Large intestine (tissue), 3 donors: ENCODE measurements around the gene CTR9. TPM values are rescaled to one million over a fixed set of nuclear protein-coding genes. Genes with fewer than 3 reads are reported as not detected.
A peak's percentile ranks its signal among the peaks of the same experiment; 100 is the strongest.

Experiments used
- DNase-seq, 2 donors: peaks; one replicate each; pipeline versions ENCODE4 v3.0.0 to v3.0.0-alpha.2; 2013
- H3K27ac ChIP-seq: one replicate; pipeline ENCODE4 v1.5.1; 2013; ENCODE audit warnings: low read length
- H3K27me3 ChIP-seq: 2 replicates; pipeline ENCODE4 v1.6.1; 2013; ENCODE audit warnings: low read length; ENCODE audit not compliant: control insufficient read depth, insufficient read depth
- H3K36me3 ChIP-seq: 2 replicates; pipeline ENCODE4 v1.6.1; 2013; ENCODE audit warnings: low read length; ENCODE audit not compliant: control insufficient read depth, insufficient read depth
- H3K4me1 ChIP-seq: one replicate; pipeline ENCODE4 v1.6.1; 2013; ENCODE audit warnings: low read length; ENCODE audit not compliant: control insufficient read depth, insufficient read depth
- H3K4me3 ChIP-seq: one replicate; pipeline ENCODE4 v1.5.1; 2013; ENCODE audit warnings: low read length
- H3K9me3 ChIP-seq: one replicate; pipeline ENCODE4 v1.6.1; 2013; ENCODE audit warnings: mild to moderate bottlenecking, low read depth, low read length, moderate library complexity; ENCODE audit not compliant: control insufficient read depth
- WGBS: methylation state at CpG from one replicate; pipeline ENCODE4 v1.1.5; 2013; ENCODE audit warnings: low lambda C conversion rate; ENCODE audit not compliant: insufficient coverage; 5-methylcytosine and 5-hydroxymethylcytosine counted together
- polyA plus RNA-seq: library from polyadenylated mRNA; unstranded; fragments of 120-200 nt; gene quantifications from one replicate; pipeline ENCODE4 v1.2.1, GENCODE V29; 2013

CTR9 gene
- polyA plus RNA-seq, 1 donor: 40.0 TPM

DNA sequence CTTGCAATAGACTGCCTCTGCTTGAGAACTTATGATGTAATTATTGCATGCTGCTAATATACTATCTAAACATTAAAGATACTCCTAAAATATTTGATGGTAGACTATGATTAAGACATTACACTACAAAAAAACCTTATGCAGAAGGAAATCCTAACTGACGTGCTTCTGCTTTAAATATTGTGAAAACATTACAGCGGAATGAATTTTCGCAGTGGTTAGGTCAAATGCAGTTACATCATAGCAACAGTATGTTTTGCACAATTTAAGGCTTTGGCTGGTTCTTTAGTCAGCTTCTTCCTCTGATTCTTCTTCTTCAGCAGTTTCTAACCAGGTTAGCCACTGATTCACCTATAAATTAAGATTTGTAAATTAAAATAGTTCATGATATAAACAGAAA is 46.5 kb downstream of the CTR9 start:
- Histone ChIP-seq H3K4me1 (no peaks in the 10 kb centered on the region), H3K36me3 (peaks cover 67% of the 10 kb centered on the region), H3K27ac (no peak overlapping the region), H3K27me3 (no peaks in the 10 kb centered on the region), H3K4me3 (no peak overlapping the region), H3K9me3 (no peaks in the 10 kb centered on the region)
- no peak for DNase-seq
- no CpG with 5 or more reads among the region's 3 CpGs for WGBS

DNA sequence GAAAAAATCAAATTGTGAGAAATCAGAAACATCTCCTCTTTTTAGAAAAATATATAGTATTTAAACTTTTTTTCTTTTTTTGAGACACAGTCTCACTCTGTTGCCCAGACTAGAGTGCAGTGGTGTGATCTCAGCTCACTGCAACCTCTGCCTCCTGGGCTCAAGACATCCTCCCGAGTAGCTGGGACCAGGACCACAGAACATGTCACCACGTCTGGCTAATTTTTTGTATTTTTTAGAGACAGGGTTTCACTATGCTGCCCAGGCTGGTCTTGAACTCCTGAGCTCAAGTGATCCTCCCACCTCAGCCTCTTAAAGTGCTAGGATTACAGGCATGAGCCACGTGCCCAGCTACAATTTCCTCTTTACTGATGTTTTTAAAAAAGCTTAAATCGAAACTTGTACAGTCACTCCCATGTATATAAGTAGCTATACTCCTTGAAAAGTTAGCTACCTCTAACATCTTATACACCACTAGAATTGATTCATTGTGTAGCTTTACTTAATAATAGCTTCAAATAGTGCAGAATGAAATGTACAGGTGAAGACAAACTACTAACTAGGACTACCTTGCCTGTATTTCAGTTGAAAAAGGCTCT is 47.4 kb downstream of the CTR9 start:
- no peak overlapping the region for H3K27ac ChIP-seq
- WGBS: no CpG with 5 or more reads among the region's 4 CpGs

DNA sequence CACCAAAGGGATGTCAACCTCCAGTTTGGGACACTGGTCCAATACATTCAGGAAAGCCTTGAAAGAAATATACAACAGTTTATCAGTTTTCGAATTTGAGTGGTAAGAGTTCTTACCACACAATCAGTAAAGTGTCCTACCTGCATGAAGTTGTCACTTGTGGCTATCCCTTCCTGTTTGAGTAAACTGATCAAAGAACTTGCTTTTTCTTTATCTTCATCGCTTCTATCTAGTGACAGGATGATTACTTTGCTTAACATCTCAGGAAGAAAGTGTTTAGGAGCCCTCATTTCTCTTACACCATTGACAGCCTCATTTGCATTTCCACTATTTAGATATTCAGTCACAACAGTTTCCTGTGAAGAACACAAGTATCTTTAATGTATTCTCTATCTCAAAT is 49.2 kb downstream of the CTR9 start:
- no CpG with 5 or more reads among the region's 2 CpGs for WGBS
- Histone ChIP-seq H3K27me3 (no peaks in the 10 kb centered on the region), H3K4me3 (no peak overlapping the region), H3K9me3 (no peaks in the 10 kb centered on the region), H3K27ac (no peak overlapping the region), H3K36me3 (peaks cover 94% of the 10 kb centered on the region), H3K4me1 (peaks cover 3% of the 10 kb centered on the region)
- no peak for DNase-seq

More for the DNA sequence above, 47.4 kb downstream of the CTR9 start:
- Histone ChIP-seq H3K36me3 (peaks cover 76% of the 10 kb centered on the region), H3K27me3 (no peaks in the 10 kb centered on the region), H3K9me3 (no peaks in the 10 kb centered on the region), H3K4me3 (no peak overlapping the region), H3K4me1 (no peaks in the 10 kb centered on the region)
- no peak for DNase-seq

DNA sequence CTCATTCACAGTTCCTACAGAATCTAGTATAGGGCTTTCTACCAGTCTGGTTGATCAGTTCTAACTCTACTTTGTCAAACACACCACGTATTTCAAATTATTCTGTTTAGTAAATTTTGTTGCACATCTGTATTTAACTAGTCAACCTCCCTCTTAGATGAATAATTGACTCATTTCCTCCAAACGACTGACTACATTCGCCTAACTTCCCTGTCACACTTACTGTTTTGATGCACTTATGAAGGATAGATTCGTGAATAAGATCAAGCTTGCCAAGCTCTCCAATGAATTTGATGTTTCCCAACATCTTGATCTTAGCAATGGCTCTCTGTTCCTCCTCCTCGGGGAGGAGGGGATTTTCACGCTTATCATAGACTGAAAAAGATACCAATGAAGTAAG is 52.6 kb downstream of the CTR9 start:
- H3K9me3 ChIP-seq: no peaks in the 10 kb centered on the region
- 100% methylated on average over 3 of the region's 6 CpGs for WGBS
- H3K4me3 ChIP-seq: no peak overlapping the region
- peaks cover 83% of the 10 kb centered on the region for H3K36me3 ChIP-seq
- H3K4me1 ChIP-seq: peaks cover 16% of the 10 kb centered on the region
- DNase-seq: no peak
- H3K27me3 ChIP-seq: no peaks in the 10 kb centered on the region
- H3K27ac ChIP-seq: no peak overlapping the region

DNA sequence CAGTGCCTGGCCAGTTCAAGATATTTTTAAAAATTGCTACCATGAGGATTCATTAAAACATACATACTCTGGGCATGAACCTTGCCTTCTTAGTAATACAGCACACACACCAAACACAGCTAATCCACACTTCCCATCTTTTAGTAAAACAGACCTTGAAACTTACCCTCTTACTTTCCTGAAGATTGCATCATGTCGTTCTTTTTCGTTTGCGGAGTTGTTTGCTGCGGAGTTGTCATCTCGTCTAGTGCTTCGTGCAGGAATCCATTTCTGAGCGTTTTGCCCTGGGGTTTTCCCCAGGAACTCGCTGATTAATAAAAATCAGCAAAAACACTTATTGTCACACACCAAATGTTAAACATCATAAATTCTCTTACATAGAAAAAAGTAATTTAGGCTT is 54.7 kb downstream of the CTR9 start:
- no peak overlapping the region for H3K4me3 ChIP-seq
- no peak overlapping the region for H3K27ac ChIP-seq
- no peaks in the 10 kb centered on the region for H3K9me3 ChIP-seq
- no peaks in the 10 kb centered on the region for H3K27me3 ChIP-seq
- H3K4me1 ChIP-seq: peaks cover 19% of the 10 kb centered on the region
- WGBS: 60% methylated on average over 2 of the region's 8 CpGs
- H3K36me3 ChIP-seq: peaks cover 62% of the 10 kb centered on the region
- no peak for DNase-seq

DNA sequence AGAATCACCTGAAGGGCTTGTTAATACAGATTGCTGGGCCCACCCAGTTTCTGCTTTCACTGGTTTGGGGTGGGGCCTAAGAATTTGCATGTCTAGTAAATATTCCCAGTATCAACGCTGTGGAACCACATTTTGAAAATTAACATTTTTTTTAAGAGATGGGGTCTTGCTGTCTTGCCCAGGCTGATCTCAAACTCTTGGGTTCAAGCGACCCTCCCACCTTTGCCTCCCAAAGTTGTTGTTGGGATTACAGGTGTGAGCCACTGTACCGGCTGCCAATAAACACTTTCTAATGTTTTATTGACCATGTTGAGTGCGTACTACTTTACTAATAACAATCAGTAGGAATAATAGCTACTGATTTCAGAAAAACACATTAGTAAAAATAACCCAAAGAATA is 55.2 kb downstream of the CTR9 start:
- H3K4me1 ChIP-seq: peaks cover 19% of the 10 kb centered on the region
- H3K4me3 ChIP-seq: peak overlapping the region; percentile 95
- WGBS: no CpG with 5 or more reads among the region's 4 CpGs
- H3K36me3 ChIP-seq: peaks cover 59% of the 10 kb centered on the region
- DNase-seq: no peak
- H3K9me3 ChIP-seq: no peaks in the 10 kb centered on the region
- H3K27ac ChIP-seq: no peak overlapping the region
- H3K27me3 ChIP-seq: no peaks in the 10 kb centered on the region

DNA sequence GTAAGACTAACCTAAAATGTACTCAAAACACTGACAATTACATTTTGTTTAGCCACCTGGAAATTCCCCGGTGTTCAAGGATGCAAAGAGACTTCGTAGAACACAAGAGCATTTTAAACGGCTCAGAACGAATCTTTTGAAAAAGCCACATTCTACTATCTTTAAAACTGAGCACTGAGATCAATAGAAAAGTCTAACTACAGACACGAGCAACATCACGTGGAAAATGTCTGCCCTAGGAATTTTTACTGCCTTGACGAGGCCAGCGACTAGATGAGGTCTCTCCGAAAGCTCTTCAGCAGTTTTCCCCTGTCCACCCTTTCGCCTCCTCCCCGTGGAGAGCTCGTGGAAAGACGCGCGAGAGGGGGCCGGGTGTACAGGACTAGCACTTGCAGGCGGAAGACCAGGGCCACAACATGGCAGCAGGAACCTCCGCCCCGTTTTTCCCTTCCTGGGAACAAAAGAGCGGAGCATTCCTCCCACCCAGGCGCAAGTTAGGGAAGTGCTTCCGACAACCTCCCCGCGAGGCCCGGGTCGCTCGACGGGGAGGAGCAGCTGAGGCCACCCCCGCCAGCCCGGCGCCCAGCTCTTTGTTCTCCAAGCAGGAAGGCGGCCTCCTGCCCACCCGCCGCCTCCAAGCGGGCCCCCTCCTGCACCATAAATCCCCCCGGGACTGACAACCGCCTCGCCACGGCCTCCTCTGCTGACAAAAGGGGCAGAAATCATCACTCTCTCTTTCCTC is 56.6 kb downstream of the CTR9 start:
- Histone ChIP-seq H3K9me3 (no peaks in the 10 kb centered on the region), H3K4me3 (peak overlapping the region; percentile 95), H3K4me1 (peaks cover 19% of the 10 kb centered on the region), H3K27me3 (no peaks in the 10 kb centered on the region), H3K27ac (peak overlapping the region; percentile 99), H3K36me3 (peaks cover 45% of the 10 kb centered on the region)
- WGBS: no CpG with 5 or more reads among the region's 39 CpGs
- peak; percentile 47 to 78 for DNase-seq

DNA sequence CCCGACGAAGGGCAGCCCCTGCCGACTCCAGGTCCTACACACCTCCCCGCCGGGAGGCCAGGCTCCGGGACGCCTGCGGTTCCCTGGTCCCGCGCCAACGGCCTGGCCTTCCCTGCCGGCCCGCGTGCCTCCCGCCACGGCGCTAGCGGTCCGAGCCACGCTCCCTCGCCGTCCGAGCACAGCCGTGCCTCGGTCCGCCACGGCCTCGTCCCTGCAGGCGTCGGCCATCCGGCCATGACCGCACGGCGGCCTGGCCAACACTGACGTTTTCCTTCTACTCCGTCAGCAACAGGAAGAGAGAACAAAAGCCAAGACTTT is 57.1 kb downstream of the CTR9 start:
- Histone ChIP-seq H3K36me3 (peaks cover 40% of the 10 kb centered on the region), H3K27me3 (no peaks in the 10 kb centered on the region), H3K27ac (peak overlapping the region; percentile 99), H3K4me1 (peaks cover 19% of the 10 kb centered on the region), H3K4me3 (peak overlapping the region; percentile 95), H3K9me3 (no peaks in the 10 kb centered on the region)
- no peak for DNase-seq
- WGBS: no CpG with 5 or more reads among the region's 36 CpGs

DNA sequence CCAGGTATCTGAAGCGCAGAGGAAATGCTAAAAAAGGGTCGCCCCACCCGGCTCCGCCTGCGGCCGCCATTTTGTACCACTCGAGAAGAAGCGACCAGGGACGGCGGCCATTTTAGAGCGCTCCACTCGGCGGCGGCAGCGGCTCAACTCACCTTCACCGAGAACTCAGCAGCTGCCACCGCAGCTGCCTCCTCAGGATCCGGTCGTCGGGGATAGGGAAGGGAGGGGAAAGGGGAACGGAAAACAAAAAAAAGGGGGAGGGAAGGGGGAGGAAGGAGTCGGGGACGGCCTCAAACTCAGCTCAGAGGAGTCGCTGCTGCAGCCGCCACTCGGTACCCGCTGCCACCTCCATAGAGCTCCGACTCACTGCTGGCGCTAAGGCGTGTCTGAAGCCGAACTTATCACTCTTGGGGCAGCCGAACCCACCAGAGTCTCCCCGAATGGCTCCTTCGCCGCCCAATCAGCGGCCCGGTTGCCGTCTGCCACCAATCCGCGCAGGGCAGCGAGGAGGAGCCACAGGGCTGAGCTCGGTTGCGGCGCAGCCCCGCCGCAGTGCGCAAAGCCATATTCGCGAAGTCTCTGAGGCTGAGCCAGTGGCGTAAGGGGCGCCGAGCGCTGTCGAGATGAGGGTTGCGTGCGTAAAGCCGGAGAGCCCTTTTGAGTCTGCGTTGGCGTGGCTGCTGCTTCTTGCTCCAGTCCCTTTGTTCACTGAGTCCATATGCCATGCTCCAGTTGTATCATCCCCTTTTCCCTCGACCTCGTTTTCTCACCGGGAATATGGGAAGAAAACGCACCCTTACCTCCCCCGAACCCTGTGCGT is 57.7 kb downstream of the CTR9 start, which contains the start of gene EIF4G2:
Gene EIF4G2 (minus strand): TSS at position 374 of the 820 bp plus-strand sequence.
- Histone ChIP-seq H3K9me3 (no peaks in the 10 kb centered on the region), H3K4me3 (peak within 1 kb of the TSS; percentile 95), H3K36me3 (peaks cover 34% of the 10 kb centered on the region), H3K27ac (peak within 1 kb of the TSS; percentile 99), H3K27me3 (no peaks in the 10 kb centered on the region), H3K4me1 (peaks cover 19% of the 10 kb centered on the region)
- WGBS: no CpG with 5 or more reads among the region's 65 CpGs
- DNase-seq: peak; percentile 99 to 100

DNA sequence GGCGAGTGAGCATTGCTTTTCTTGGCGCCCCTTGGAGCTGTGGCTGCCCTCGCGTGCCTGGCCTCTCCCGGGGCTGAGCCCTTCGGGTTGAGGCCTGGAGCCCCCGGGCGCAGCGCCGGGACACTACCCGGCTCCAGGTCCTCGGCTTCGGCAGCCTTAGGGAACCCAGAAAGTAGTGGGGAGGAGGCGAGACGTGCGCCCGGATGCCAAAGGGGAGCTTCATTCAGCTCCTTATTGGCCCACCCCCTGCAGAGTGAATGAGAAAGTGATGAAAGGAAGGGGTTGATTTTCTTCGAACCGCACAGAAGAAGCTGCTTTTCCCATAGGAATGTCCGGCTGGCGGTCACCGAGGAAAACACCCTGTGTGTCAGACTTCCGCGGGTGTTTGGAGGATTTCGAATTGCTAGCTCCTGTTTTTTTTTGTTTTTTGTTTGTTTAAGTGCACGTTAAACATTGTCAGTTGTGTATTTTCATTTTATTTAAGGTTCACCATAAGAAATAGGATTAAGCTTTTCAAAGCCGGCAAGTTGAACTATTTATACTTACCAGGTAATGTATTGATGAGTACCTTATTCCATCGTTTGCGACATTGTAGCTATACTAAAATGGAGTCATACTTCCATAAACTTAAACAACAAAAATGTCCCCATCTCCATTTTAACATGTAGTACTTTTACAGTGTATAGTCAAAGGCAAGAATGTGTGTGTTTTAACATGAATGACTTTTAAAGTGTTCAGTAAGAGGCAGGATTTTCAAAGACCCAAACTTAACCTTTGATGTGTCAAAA is 58.5 kb downstream of the CTR9 start:
- Histone ChIP-seq H3K27ac (peak overlapping the region; percentile 95), H3K27me3 (no peaks in the 10 kb centered on the region), H3K9me3 (no peaks in the 10 kb centered on the region), H3K36me3 (peaks cover 26% of the 10 kb centered on the region), H3K4me3 (peak overlapping the region; percentile 95), H3K4me1 (peaks cover 19% of the 10 kb centered on the region)
- 3% methylated on average over 6 of the region's 29 CpGs for WGBS
- DNase-seq: no peak
